Uterus (tissue), 2 donors: ENCODE measurements around the gene SPR.

Experiments used
- POLR2A ChIP-seq, 2 donors: fragments of 450-650 bp; IDR thresholded peaks; one replicate each; pipeline ENCODE4 v1.6.1; 2016; ENCODE audit warnings: antibody characterized with exemption in 2 of 2, mild to moderate bottlenecking in 1 of 2, moderate library complexity in 1 of 2
- TF ChIP-seq, protein P1 (sequence below), 4 experiments: fragments of 200-600 bp in 2 of 4; fragments of 450-650 bp in 2 of 4; sonication (generic) in 2 of 4; IDR thresholded peaks; one replicate each; pipeline ENCODE4 v1.5.1; 2016 to 2019; ENCODE audit warnings: antibody characterized with exemption in 4 of 4, mild to moderate bottlenecking in 2 of 4, moderate library complexity in 1 of 4

DNA sequence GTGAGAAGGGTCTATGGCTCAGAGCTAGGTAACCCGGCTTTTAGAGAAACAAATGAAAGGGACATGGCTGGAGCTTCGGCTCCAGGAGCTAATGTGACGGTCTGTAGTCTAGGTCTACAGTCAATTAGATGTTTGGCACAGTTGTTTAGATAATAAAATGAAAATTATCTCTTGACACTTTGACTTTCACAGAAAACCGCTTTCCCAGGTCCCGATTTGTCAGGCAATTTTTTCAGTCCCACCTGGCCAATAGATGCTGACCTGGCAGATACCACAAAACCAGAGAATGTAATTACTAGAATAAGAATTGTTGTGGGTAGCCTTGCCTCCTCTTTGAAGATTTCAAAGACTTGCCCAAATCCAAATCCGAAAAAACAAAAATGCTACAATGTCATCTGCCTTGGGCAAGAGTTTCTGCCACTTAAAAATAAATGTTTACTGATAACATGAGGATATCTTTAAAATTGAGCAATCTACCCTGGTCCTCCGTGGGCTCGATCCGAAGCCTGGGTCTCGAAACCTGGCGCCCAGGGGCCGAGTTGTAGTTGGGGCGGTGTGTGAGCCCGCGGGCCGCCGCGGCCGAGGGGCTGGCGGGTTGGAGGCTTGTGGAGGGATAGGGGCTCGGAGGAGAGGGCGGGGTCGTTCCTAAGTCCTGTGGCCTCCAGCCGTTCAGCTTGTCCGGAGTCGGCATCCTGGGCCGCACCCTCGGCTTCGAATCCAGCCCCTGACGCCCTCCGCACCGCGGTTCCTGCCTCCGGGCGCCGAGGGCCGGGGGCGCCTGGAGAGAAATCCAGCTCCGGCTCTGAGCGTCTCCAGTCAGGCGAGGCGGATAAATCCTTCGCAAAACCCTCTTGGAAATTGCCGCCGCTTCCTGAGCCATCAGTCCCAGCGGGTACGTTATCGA is 32.5 kb downstream of the SPR start:
- TF ChIP-seq POLR2A (IDR thresholded peaks at IDR 0.05): no peak
- TF ChIP-seq, protein P1, sequence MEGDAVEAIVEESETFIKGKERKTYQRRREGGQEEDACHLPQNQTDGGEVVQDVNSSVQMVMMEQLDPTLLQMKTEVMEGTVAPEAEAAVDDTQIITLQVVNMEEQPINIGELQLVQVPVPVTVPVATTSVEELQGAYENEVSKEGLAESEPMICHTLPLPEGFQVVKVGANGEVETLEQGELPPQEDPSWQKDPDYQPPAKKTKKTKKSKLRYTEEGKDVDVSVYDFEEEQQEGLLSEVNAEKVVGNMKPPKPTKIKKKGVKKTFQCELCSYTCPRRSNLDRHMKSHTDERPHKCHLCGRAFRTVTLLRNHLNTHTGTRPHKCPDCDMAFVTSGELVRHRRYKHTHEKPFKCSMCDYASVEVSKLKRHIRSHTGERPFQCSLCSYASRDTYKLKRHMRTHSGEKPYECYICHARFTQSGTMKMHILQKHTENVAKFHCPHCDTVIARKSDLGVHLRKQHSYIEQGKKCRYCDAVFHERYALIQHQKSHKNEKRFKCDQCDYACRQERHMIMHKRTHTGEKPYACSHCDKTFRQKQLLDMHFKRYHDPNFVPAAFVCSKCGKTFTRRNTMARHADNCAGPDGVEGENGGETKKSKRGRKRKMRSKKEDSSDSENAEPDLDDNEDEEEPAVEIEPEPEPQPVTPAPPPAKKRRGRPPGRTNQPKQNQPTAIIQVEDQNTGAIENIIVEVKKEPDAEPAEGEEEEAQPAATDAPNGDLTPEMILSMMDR (IDR thresholded peaks at IDR 0.05): no peak
